Measurements from ENCODE around the gene CLDN6.

CLDN6 gene

DNA sequence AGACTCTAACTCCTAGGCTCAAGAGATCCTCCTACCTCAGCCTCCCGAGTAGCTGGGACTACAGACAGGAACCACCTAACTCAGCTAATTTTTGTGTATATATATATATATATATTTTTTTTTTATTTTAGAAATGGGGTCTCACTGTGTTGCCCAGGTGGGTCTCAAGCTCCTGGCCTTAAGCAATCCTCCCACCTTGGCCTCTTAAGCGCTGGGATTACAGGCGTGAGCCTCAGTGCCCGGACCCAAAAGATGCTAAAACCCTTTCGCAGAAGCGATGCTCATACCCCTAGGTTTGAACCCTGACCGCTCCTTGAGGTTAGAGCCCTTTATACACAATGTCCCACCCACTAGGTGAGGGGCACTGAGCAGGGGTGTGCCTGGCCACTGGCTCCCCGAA, 7.5 kb downstream of the CLDN6 start:
- no peak for DNase-seq

DNA sequence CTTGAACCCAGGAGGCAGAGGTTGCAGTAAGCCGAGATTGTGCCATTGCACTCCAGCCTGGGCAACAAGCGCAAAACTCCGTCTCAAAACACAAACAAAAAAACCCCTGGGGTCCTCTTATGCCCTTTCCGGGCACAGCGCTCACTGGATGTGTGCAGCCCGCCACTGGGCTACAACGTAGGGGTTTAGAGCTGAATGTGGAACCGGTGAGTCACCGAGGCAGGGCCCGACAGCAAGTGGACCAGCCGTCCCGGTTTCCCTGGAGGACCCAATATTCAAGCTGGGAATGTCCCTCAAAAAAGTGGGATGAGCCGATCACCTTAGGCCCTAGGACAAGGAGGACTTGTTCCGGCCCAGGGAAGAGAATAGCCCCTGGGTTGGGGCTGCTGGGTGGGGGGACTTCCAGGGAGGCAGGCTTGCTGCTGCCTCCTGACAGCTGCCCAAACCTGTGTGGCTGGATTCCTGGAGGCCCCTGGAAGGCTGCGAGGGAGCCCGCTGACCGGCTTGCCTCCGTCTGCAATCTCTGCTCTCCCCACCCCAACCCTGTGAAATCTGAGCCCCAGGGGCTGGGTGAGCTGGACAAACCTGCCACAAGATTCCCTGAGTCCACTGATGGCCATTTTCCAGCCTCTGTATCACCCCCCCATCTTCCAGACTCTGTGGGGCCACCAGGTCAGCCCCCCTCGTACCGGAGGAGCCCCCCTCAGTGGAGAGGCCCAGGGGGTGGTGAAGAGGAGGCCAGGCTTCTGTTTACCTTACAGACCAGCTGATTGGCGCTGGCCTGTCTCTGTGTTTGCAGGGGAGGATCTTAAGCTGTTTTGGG, 8.2 kb downstream of the CLDN6 start:
- DNase-seq: no peak

DNA sequence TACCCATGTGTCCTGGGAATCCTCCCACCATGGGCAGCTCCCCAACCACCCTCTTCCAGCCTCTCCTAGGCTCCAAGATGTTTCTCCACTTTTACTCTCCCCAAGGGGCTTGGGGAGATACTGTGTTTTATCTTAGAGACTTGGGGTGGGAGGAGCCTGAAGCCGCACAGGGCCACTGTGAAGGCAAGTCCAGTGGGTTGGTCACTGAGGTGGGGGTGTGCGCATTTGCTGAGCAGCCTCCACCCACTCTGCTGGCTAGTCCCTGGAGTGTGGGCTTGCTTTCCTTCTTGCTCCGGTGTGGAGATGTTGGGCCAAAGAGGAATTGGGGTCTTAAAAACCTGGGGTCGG, 9.3 kb downstream of the CLDN6 start:
- no peak for DNase-seq

DNA sequence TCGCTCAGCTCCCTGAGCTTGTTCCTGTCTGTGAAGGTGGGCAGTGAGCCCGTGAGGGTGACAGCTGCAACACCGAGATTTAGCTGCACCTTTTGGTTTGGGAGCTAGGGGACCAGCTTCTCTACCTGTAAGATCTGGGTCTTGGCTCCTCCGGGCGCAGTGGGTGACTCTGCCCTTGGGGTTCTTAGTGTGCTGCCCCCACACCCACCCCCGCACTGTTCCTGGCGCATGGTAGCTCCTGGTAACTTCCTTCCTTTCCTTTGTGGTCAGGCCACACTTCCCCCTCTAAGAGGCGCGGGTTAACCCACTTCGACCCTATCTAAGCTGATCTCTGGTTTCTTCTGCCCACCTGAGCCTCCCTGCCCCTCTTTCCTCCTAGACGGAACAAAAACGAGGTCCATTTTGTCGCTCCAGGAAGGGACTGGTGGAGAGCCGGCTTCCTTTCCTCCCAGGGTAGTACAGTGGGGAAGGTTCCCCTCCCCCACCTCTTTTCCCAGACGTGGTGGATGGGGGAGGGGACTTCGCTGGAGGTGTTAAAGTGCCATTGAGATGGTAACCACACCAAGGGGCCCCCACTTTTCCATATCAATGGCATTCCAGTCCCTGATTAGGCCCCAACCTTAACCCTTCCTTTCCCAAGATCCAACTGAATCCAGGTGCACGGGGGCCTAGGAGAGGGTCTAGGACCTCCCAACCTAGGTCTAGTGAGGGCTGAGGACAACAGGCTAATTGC, 9.9 kb downstream of the CLDN6 start:
- no peak for DNase-seq

DNA sequence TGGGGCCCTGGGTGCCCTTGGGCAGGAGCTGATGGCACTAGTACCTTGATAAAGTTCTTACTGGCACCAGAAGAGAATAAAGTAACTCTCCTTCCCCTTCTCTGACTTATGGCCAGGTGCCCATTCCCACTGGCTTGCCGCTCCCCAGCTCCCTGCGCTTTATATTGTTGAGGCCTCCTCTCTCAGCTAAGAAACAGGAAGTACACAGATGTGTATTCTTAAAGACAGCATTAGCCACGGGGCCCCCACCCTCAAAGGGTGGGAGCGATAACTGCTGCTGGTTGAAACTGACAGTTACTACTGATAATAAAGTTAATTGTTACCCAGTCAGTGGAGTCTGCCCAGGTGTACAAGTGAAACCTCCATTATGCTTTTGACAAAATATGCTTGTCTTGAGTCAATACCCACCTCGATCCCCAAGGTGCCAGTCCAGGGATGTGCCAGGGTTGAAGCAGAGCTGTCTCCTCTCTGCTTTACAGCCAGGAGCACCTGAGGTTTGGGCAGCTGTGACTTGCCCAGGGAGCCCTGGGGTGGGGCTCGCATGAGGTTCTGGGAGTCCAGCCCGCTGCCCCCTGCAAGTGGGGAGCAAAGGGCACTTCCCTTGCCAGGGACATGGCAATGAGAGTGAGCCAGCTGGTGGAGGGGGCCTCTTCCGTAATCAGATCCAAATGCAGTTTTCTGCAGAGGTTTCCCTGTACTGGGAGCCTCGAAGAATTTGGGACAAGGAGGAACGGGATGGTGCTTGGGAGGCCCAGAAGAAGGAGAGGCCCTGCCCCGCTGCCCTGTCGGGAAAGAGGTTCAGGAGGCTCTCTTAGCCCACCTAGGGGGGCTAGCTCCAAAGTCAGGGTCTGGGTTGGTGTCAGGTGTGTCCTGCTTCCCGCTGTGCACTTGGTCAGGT, 10.7 kb downstream of the CLDN6 start:
- no peak for DNase-seq

DNA sequence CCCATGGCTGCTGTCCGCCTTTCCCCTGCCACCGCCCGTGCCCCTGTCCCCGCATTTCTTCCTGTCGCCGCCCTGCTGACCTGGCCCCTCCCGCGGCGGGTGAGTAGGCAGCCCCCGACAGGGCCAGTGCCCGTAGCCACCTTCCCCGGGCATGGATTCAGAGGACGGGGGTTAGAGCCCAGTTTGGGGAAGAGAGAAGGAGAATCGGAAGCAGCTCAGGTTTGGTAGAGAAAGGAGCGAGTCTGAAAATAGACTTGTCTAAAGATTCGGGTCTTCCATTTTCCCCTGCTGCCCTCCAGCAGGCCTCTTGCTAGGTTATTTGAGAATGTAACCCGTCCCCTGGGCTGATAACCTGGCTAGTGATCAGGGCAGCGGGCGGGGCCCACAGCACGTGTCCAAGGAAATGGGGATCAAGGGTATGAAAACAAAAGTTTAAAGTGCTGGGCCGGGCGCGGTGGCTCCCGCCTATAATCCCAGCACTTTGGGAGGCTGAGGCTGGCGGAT, 13.2 kb downstream of the CLDN6 start:
- no peak for DNase-seq

- no peak for DNase-seq
Observed at GRCh38 chr16:3004319-3004718, 13.7 kb downstream of the CLDN6 start.

- DNase-seq: peak; percentile 93
Observed at GRCh38 chr16:3003582-3004270, 14.3 kb downstream of the CLDN6 start.

GRCh38 chr16:3001316-3001715, 16.7 kb downstream of the CLDN6 start:
- DNase-seq: no peak

GRCh38 chr16:3000540-3000939, 17.4 kb downstream of the CLDN6 start:
- DNase-seq: no peak

DNA sequence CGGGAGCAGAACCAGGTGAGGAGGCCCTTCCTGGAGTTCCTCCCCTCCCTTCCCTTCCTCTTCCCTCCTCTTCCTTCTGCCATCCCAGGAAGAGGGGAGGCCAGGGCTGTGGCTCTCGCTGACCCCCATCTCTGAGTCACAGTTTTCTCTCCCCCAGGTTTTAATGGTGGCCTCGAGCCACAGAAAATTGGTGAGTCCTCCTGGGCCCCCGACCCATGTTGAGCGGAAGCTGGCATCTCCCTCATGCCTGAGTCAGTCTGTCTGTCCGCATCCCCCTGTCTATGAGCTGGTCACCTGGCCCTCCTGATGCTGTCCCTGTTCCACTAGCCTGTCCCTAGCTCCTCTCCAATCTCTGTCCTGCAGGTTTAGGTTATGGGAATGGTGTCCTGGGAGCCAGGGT, 18.1 kb downstream of the CLDN6 start:
- no peak for DNase-seq

DNA sequence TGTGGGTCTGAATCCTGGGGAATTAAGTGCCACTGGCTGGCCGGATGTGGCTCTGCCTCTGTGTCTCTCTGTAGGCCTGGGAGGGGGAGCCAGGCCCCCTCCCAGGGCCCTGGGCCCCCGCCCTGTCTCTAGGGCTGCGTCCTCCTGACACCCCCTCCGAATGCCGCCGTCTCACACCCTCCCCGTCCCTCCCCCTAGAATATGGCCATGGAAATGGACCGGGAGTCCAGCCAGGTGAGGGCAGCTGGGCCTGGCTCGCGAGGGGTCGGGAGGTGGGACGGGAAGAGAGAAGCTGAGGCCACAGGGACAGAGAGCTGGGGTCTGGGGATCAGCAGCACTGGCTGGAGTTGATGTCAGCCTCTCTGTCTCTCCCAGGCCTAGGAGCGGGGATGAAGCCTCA, 21.7 kb downstream of the CLDN6 start:
- DNase-seq: no peak

DNA sequence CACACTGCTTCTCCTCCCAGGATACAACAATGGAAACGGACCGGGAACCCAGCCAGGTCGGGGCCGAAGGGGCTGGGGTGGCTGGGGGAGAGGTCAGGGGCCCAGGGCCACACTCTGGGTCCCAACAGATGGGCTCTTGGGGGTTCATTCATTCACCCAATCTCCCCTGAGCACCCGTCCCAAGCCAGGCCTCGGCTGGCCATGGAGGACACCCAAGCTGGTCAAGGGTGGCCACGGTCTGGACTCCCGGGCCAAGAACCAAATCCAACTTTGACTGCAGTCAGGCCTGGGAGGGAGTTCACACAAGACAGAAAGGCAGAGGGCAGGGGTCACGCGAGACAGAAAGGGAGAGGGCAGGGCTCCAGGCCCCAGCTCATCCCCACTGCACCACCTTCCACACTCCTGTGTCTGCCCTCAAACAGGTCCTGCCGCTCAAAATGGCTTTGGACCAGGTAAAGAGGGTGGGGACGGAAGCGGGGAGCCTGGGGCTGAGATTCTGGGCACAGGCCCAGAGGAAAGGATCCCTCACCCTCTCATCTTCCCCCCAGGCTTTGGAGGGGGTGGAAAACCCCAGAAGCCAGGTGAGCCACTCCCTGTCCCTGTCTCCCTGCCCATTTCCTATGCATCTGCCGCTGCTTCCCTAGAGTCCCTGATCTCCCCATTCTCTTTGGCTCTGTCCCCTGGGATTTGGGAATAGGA, 25.5 kb downstream of the CLDN6 start:
- no peak for DNase-seq

GRCh38 chr16:2991566-2992261, 26.3 kb downstream of the CLDN6 start:
- no peak for DNase-seq

DNA sequence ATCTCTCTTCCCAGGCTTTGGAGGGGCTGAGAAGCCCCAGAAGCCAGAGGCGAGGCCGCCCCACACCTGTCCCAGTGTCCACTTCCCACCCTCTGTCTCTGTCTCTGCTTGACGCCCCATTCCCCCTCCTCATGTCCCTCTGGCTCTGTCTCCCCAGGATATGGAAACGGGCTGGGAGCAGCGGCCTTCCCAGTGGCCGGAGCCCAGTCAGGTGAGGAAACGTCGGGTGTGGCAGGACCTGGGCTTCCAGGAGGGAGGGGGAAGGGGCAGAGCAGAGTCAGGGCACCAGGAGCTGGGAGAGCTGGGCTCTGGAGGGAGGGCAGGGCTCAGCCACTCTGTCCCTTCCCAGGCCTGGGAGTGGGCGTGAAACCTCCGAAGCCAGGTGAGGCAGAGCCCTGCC, 27.1 kb downstream of the CLDN6 start:
- no peak for DNase-seq

- DNase-seq: no peak
Observed at GRCh38 chr16:2988590-2989099, 29.3 kb downstream of the CLDN6 start.

GRCh38 chr16:2987833-2988232, 30.1 kb downstream of the CLDN6 start:
- no peak for DNase-seq

GRCh38 chr16:2987286-2987685, 30.7 kb downstream of the CLDN6 start:
- no peak for DNase-seq

DNA sequence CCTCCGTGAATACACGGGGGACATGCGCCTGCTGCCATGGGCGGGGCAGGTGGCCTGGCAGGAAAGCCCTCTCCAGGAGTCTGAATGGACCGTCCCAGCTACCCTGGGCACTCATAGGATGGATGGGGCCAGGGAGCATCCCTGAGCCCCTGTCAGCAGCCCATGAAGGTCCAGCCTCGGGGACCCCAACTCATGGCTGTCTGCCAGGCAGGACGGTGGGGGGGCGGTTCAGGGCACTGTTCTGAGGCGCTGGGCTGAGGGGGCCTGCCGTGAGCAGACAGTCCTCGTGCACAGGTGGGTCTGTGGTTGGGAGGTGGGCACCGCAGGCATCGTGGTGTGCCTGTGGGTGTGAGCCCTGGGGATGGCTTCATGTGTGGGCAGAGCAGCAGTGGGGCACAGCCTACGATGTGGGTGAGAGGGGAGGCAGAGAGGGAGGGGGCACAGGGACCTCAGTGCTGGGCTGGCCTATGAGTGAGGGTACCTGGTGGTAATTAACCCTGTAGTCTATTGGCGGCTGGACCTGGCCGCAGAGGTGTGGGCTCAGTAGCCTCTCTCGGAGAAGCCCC, 31.3 kb downstream of the CLDN6 start:
- DNase-seq: no peak

- DNase-seq: no peak
Observed at GRCh38 chr16:2985893-2986355, 32.1 kb downstream of the CLDN6 start.

DNA sequence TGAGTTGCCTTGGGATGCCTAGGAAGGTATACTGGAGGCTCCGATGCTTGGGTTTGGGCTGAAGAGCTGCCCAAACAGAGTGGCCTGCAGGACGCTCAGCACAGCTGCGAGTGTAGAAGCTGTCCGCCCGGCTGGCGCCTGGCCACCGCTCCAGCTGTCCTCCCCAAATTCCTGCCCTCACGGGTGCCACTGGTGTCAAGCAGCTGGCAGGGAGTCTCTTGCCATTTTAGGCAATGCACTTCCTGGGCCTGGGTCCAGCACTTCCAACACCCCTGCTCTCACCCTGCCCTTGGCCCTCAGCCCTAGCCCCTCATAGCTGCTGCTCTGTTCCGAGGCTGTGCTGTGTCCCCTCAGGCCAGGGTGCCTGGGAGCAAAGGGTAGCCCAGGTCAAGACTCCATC, 32.5 kb downstream of the CLDN6 start:
- no peak for DNase-seq
